Measurements from ENCODE around the gene TBC1D12.

DNA sequence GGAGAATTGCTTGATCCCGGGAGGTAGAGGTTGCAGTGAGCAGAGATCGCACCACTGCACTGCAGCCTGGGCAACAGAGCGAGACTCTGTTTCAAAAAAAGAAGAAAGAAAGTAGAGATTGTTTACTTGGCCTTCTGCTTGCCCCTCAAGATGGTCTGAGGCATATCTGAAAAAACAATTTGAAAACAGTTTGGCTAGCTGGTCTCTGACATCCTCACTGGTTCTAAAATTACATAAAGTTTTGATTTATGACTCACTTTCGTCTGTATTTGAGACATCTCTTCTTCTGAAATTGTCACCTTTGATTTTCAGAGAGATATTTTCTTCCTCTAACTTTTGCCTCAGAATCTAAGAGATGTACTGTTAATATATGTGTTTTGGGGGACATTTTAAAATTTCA, 93.7 kb downstream of the TBC1D12 start:
- TF ChIP-seq EZH2phosphoT487 (conservative IDR thresholded peaks at IDR 0.05; ENCODE audit: low read length) (no peak), CTCF (IDR thresholded peaks at IDR 0.05; ENCODE audit: insufficient read depth, low read length, poor library complexity, severe bottlenecking) (no peak)

Data from SU-DHL-6 (cell line).